ENCODE results near the gene KIAA1328.
"Not testable (repeated sequence)": the region's sequence is repeated elsewhere in the genome, so short reads cannot be mapped to it uniquely, and the experiment has no call there.

DNA sequence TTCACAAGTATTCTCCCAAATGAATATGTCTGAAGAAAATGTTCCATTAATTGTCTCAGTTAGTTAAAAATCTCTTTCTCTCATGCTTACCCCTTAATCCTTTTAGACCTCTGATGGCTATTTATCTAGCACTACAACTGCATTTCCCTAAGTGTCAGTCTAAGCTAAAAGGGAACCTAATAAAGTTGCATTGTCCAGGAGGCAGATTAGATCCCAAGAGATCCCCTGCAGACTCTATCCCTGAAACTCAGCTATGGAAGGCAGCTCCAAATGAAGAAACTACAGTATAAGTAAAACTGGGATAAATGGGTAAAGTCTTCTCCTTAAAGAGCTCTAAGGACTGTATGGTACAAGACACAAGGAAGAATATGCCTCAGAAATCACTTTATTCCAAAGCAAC is 12.8 kb upstream of the KIAA1328 start:
- not testable (repeated sequence) for TF ChIP-seq CTCF, POLR2A (IDR thresholded peaks at IDR 0.05)

Data from esophagus squamous epithelium (tissue), 4 donors.